ENCODE data around the gene PPP1R1C.

Gene PPP1R1C

DNA sequence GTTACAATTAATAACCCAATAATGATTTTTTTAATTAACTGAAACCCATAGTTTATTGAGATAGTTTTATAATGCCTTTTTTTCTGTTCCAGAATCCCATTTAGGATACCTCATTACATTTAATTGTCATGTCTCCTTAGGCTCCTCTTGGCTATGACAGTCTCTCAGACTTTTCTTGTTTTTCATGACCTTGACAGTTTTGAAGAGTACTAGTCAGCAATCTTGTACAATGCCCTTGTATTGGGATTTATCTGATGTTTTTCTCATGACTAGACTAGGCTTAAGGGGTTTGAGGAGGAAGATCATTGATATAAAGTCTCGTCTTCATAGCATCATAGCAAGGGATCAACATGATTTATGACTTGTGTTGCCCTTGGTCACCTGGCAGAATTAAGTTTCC, 72.4 kb downstream of the PPP1R1C start:
- no peak for DNase-seq (ENCODE audit: extremely low read depth in 1 of 2, low read depth in 1 of 2)

DNA sequence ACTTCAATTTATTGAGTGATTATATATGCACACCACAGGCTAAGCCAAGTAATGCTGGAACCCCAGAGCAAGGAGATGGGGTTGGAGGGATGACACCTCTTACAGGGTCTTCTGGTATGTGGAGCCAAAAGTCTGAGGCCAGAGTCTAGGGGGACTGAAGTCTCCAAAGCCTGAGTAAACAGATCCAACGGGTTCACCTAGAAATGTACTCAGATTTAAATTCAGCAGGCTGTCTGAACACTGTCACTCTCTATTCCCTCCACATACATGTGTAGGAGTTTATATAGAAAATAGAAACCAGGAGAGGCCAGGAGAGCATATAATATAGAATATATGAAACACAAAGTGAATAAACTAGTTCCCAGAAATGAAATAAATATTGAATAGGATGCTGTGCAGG, 76.1 kb downstream of the PPP1R1C start:
- no peak for DNase-seq (ENCODE audit: extremely low read depth in 1 of 2, low read depth in 1 of 2)

DNA sequence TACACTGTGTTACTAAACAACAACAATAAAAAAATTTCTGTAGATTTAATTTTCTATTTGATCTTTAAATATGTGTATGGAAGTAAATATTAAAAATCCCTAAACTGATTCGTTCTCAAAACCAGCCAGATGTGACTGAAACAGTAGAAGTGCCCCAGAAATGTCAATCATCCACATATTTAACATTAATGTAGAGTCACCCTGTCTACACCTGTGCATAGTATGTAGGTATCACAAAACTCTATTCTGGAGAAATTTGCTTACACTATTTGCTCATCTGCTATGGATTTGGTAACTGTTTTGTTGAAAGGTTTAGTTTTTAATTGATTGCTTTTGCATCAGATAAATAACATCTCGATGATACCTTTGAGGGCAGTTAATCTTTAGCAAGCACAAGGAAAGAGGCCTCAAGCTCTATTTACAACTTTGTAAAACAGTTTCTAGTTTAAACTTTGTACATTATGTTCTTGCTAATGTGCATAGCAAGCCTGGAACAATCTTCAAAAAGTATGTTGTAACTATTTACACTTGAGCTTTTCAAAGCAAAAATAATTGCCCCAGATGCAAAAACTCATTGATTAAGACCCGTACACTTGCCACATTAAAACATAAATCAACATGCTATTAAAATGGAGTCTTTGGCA, 76.8 kb downstream of the PPP1R1C start:
- DNase-seq (ENCODE audit: extremely low read depth in 1 of 2, low read depth in 1 of 2), result no peak

DNA sequence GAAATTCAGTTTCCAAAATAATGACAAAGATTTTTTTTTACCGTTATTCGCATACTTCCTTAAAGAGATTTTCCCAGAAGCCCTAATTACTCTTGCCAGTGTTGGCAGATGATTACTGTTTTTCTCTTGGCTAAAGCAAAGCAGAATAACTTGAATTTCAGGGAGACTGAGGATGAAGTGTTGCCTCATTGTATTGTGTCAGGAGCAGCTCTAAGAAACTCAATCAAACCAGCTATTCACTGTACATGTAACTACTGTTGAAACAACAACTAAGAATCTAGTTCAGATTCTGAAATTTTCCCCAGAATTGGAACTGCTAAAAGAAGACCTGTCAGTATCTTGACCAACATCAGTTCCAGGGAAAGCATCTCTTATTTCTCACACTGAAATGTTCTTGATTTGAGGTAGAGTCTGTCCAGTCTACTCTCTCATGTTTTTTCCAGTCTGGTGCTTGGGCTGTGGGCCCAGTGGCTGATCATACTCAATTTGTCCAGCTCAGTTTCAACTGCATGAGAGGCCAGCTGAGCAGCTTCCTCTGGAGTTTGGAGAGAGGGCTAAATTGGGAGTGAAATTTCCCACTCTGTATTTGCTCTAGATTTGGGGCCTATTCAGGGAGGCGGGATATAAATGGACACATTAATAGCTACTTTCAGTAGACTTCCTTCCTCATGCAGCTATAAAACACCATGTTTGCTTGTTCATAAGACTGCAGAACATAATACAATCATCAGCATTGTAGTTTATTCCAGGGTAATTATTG, 78.5 kb downstream of the PPP1R1C start:
- no peak for DNase-seq (ENCODE audit: extremely low read depth in 1 of 2, low read depth in 1 of 2)

DNA sequence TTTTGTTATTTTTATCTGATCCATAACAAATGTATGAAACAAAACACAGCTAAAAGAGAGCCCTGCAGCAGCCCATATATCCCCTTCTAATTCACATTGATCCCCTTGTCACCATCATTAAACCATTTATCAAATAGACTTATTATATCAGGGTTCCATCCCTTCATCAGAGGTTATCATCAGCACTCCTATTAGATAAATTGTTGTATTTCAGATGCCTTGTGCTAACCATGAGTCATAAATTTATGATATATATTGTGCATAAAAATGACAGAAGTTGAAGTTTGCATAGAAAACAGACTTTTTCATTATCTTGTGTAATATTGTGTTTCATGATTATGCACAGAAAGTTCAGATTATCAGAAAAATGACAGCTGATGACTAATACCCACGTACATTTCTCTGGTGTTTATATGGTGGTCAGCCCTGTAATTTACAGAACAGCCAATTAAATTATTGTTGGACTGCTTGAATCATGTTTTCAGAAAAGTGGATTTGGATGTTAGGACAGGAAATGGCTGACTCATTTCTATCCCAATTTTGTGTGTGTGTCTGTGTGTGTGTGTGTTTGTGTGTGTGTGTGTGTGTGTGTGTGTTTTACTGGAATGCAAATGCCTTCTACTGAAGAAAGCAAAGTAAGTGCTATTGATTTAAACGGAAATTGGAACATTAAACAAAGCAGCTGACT, 80.9 kb downstream of the PPP1R1C start:
- DNase-seq (ENCODE audit: extremely low read depth in 1 of 2, low read depth in 1 of 2), result no peak

DNA sequence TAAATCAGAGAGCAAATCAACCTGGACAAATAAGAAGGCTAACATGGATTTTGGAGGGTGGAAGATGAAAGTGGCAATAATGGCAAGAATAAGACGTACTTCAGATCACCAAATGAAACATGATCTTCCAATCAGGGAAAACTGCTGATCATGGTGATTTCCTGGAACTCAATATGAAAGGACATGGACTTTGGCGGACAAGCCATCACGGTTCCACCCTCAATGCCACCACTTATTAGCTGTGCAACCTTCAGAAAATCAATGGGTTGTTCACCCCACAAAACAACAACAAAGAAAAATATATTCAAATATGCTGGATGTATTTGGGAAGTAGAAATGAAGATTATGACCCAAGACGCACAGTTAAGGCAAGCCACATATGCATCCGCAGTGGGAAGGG, 81.7 kb downstream of the PPP1R1C start:
- DNase-seq (ENCODE audit: extremely low read depth in 1 of 2, low read depth in 1 of 2), result no peak

DNA sequence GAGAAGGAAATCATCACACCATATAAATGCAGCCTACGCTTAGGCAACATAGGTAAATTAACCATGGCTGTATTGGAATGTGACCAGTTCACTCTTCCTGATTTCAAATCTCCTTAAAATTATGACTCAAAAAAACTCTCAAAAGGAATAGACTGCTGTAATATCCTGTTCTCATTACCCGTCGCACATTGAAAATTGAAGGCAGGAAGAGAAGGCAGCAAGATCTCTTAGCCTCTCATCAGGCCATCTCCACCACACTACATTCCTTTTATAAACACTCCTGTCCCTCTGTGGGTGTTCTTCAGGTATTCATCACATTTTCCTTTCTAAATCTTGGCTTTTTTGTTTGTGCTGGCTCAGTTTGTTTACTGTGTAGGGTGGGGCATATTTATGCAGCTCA, 83.2 kb downstream of the PPP1R1C start:
- no peak for DNase-seq (ENCODE audit: extremely low read depth in 1 of 2, low read depth in 1 of 2)

DNA sequence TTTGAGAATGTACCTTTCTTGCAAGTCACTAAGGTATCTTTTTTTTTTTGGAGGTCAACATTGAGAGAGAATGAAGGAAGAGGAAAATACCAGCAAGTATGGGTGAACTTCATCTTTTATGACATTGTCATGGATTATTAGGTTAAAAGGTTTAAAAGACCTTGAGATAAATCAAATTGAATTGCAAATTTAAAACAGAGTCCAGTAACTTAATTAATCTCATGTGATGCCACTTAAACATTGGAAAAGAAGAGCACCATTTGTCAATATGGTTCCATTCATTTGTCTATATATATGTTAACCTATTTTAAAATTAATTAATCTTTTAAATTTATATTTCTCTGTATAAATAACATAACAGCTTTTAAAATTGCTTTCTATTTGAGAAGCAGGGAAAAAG, 83.8 kb downstream of the PPP1R1C start:
- DNase-seq (ENCODE audit: extremely low read depth in 1 of 2, low read depth in 1 of 2), result no peak

DNA sequence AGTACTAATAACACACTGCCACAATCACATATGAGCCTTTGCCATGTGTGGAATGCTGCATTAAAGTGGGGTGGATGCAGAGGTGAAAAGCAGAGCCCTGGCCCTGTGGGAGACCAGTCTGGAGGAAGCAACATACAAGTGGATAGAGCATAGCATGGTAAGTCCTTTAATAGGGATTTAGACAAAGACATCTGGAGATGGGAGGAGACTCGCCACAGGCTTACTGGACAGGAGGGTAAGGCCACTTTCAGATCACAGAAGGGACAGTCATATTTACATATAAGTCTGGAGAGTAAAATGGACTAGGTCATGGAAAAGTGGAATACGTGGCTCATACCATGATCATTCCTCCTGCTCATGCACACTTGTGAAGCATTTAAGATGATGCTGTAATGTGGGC, 84.3 kb downstream of the PPP1R1C start:
- DNase-seq (ENCODE audit: extremely low read depth in 1 of 2, low read depth in 1 of 2), result no peak

DNA sequence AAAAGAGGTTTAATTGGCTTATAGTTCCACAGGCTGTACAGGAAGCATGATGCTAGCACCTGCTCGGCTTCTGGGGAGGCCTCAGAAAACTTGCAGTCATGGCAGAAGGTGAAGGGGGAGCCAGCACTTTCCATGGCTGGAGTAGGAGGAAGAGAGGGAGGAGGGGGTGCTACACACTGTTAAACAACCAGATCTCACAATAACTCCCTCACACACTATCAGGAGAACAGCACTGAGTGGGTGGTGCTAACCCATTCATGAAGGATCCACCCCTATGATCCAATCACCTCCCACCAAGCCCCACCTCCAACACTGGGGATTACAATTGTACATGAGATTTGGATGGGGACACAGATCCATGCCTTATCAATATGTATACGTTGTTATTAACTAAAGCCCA, 85.1 kb downstream of the PPP1R1C start:
- DNase-seq (ENCODE audit: extremely low read depth in 1 of 2, low read depth in 1 of 2), result no peak

DNA sequence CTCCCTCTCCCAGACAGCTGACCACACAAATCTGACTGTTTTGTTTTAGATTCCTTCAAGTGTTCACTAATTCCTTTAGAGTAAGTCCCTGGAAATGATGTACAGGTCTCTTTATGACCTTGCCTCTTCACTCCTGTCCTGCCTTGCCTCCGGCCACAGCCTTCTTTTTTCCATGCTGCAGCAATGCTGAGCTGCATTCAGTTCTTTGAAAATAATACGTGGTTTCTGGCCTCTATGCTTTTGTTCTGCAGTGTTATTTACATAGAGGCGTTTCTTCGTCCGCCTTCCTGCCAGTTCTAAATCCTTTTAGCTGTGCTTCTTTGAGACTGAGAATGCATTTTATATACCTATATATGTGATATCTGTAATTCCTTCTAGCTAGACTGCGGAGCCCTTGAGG, 87.2 kb downstream of the PPP1R1C start:
- DNase-seq (ENCODE audit: extremely low read depth in 1 of 2, low read depth in 1 of 2), result no peak

DNA sequence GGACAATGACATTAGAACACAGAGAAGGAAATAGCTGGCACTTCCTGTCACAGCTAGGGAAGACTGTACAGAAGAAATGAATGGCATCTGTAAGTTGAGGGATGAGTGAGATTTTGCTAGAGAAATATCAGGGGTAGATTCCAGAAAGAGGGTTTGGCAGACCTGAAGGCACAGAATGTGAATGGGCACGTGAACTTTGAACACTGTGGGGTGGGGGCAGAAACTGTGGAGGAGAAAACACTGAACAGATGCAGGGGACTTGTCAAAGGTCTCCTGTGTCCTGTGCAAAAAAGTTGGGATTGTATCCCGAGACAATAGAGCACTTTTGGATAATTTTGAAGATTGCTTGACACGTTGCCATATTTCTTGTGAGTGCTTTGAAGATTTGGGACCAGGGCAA, 88.0 kb downstream of the PPP1R1C start:
- no peak for DNase-seq (ENCODE audit: extremely low read depth in 1 of 2, low read depth in 1 of 2)

DNA sequence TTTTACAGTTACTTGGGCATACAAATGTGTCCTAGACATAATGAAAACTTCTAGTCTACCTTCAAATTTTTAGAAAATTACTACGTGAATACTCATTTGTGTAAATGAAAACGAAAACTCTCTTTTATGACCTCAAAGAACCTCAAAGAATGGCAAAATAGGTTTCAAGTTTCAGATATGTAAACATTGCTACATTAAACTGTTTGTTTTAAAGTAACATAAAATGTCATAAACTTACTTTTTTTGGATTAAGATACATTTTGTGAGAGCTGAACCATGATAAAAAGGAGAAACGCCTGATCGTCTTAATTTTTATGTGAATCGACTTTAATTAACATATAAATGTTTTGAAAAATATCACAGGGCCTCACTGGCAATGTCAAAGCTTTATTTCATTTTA, 91.4 kb downstream of the PPP1R1C start:
- DNase-seq (ENCODE audit: extremely low read depth in 1 of 2, low read depth in 1 of 2), result no peak

DNA sequence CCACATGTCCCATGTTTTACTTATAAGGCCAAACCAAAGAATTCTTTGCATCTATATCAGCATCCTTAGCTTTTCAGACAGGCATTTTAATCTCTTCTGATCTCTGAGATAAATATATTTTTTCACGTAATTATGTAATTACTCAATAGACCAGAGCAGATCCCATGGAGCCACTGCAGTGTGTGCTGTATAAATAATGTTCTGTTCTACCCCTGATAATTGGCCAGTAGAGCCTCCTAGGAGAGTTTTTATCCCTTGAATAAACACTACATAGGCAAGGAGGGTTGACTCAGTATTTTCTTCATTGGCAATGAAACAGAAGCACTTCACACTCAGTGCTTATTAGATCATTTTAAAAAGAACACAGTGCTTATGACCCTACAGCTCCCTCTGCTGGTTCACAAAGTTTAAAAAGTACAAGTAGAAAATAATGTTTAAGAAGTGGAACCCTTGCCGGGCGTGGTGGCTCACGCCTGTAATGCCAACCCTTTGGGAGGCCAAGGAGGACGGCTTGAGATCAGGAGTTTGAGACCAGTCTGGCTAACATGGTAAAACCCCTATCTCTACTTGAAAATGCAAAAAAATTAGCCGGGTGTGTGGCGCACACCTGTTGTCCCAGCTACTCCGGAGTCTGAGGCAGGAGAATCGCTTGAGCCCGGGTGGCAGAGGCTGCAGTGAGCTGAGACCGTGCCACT, 91.9 kb downstream of the PPP1R1C start:
- no peak for DNase-seq (ENCODE audit: extremely low read depth in 1 of 2, low read depth in 1 of 2)

DNA sequence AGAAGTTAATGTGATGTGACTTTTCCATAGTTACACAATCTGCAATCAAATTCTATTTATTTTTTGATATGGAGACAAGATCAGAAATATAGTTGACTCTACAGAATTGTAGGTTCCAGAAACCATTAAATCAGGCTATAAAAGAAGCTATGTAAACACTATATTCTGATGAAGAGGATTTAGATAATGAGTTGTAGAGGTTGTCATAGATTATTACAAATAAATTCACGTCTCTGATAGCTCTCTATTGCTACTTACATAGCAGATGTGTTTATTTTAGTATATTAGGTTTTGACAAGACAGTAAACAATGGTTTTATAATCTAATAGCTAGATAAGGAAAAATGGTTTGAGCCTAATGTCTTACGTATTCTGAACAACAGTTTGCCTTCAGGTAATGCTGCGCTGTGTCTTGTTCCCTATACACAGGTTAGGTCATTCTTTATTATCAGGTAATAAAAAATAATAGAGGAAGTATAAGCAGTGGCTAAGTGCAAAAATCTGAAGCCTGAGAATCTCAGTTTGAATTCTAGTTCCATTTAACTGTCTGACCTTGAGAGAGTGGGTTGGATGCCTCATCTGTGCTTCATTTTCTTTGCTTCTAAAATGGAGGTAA, 93.4 kb downstream of the PPP1R1C start:
- no peak for DNase-seq (ENCODE audit: extremely low read depth in 1 of 2, low read depth in 1 of 2)

DNA sequence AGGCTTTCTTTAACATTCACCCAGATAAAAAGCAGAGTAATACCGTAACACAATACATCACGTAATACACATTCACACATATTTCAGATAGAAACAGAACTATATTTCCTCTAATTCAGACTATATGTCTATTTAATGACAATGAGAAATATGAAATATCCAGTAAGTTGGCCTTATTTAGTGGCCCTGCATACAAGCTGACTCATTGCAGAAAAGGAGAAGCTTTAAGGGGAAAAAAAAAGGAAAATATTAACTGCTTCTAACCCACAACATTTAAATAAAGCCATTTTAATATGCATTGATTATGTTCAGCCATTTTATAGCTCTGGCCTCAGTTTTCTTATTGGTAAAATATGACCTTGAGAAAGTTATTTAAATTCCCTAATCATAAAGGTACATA, 94.8 kb downstream of the PPP1R1C start:
- no peak for DNase-seq (ENCODE audit: extremely low read depth in 1 of 2, low read depth in 1 of 2)

DNA sequence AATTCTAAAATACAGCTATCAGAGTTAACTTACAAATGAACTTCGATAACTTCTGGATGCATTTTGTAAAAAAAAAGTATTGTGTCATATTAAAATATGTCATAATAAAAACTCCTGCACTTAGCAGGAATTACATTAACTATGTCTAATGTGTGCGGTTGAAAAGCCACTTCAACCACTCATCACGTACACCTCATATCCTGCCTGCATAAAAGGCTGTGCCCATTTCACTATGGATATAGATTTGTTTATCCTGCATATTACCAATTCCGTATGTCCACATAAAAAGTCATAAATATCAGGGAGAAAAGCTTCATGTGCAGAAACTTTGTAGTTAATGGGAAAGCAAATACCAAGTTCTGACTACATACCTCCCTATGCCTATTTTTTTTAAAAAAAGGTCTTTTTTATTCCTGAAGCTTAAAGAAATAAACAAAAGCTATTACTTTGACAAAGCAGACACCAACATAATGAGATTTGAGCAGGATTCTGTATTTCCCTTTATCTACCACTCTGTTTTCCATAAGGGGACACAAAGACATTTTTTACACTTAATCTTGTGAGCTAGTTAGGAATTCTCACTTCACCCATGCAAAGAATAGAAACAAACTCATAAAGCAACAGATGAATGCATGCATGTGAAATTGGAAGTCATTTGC, 96.1 kb downstream of the PPP1R1C start:
- no peak for DNase-seq (ENCODE audit: extremely low read depth in 1 of 2, low read depth in 1 of 2)

DNA sequence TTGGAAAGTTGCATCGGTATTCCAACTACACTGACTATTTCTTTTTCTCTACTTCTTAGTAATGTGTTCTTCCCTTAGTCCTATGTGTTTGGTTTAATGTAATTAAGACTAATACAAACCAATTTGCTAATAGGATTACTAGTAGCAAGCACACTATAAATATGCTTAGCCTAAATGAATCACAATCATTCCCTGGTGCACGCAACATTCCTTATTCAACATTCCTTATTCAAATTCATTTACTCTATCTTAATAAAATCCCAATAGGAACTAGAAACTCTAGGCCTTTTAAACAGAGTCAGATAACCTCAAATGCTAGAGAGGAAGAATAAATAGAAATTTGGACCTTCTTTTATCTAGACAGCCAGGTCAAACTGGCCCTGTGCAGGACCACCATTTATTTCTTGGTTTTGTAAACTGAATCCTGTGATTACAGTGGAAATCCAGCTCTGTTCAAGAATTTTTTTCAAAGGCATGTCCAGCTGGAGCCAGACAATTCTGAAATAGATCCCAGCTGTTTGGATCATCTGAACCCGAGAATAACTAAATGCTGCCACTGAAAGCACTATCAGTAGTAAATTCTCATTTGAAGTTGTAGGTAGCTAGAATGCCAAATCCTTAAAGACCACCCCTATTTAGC, 103.1 kb downstream of the PPP1R1C start:
- no peak for DNase-seq (ENCODE audit: extremely low read depth in 1 of 2, low read depth in 1 of 2)

DNA sequence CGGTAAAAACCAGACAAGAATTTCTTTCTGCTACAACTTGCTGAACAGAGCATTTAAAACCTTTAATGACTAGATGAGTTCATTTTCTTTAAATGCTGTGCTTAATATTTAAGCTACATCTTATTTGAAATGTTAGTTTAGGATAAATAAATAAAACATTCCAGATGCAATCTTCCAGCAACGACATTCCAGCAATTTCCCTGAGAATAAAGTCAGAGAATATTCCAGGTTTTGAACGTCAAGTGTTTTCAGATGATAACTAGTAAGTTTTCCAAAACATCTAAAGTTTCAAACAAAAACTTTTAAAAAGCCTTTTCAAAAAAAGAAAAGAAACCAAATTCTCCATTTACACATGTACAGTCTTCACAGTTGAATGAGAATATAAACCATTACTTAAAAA, 104.8 kb downstream of the PPP1R1C start:
- DNase-seq (ENCODE audit: extremely low read depth in 1 of 2, low read depth in 1 of 2), result no peak

DNA sequence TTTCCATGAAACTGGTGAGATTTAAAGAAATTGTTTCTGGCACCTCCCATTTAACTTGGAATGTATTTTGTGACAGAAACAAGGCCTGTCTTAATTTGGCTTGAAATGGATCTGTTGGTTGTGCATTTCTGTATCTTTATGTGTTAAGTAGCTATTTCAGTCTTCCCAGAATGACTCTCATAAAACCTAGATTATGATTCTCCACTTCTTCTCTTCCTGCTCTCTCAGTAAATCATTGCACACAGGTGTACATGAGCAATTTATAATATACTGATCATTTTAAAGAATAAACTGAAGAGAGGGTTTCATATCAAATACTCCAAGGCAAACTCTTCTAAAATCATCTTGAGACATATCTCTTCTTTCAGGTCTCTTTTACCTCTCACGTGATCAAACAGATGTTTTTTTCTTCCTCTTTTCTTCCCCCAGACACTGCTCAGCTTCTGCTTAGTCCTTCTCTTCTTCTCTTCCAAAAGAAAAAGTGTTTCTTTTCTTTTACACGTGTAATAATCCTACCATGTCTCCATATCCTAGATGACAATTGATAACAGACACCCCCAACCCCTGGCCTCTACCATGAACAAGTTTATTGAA, 112.0 kb downstream of the PPP1R1C start:
- DNase-seq (ENCODE audit: extremely low read depth in 1 of 2, low read depth in 1 of 2), result no peak
